OCI-LY3 (cell line): ENCODE results near the gene SIL1.

Experiments used
- H2AFZ ChIP-seq: fragments of 200-600, 300-600 bp; shearing (Covaris generic); 2 replicates; pipeline ENCODE4 v1.6.0; 2014; ENCODE audit warnings: antibody characterized with exemption, low read depth, low read length
- H3K27ac ChIP-seq: fragments of 200-600, 300-600 bp; sonication (generic); 2 replicates; pipeline ENCODE4 v1.5.1; 2014; ENCODE audit warnings: mild to moderate bottlenecking, low read length, moderate library complexity, mixed read lengths
- H3K27me3 ChIP-seq: fragments of 200-600, 300-600 bp; sonication (generic); 2 replicates; pipeline ENCODE4 v1.6.1; 2014; ENCODE audit warnings: low read depth, low read length, mixed read lengths
- H3K36me3 ChIP-seq: fragments of 200-600, 300-600 bp; sonication (generic); replicated peaks from 2 replicates; pipeline ENCODE3; 2014; ENCODE audit warnings: low read depth, low read length, mixed read lengths
- H3K4me1 ChIP-seq: fragments of 300-600, 200-600 bp; sonication (generic); 2 replicates; pipeline ENCODE4 v1.6.1; 2014; ENCODE audit warnings: low read length, mixed read lengths
- H3K4me2 ChIP-seq: fragments of 200-600, 300-600 bp; sonication (generic); 2 replicates; pipeline ENCODE4 v1.6.1; 2014; ENCODE audit warnings: low read length, mixed read lengths
- H3K4me3 ChIP-seq: fragments of 300-600, 200-600 bp; sonication (generic); 2 replicates; pipeline ENCODE4 v1.5.1; 2014; ENCODE audit warnings: antibody characterized with exemption, mild to moderate bottlenecking, low read length, moderate library complexity
- H3K79me2 ChIP-seq: fragments of 300-600, 200-600 bp; shearing (Covaris generic); 2 replicates; pipeline ENCODE4 v1.6.1; 2014; ENCODE audit warnings: mild to moderate bottlenecking, low read length, mixed read lengths
- H3K9ac ChIP-seq: fragments of 300-600, 200-600 bp; shearing (Covaris generic); 2 replicates; pipeline ENCODE4 v1.6.0; 2014; ENCODE audit warnings: mild to moderate bottlenecking, low read length, moderate library complexity
- H3K9me3 ChIP-seq: fragments of 200-600, 300-600 bp; shearing (Covaris generic); 2 replicates; pipeline ENCODE4 v1.6.1; 2014; ENCODE audit warnings: low read length, mixed read lengths; ENCODE audit not compliant: insufficient read depth
- H4K20me1 ChIP-seq: fragments of 200-600, 300-600 bp; sonication (generic); 2 replicates; pipeline ENCODE4 v1.6.1; 2016; ENCODE audit warnings: low read length, mixed read lengths; ENCODE audit not compliant: insufficient read depth
- EZH2phosphoT487 ChIP-seq: fragments of 200-600 bp; shearing (Covaris generic); IDR thresholded peaks from 2 replicates; pipeline ENCODE4 v1.6.1; 2018; ENCODE audit warnings: antibody characterized with exemption, mixed run types, low read depth
- TF ChIP-seq, protein P1 (sequence below): fragments of 200-600, 300-600 bp; sonication (generic); IDR thresholded peaks from 2 replicates; pipeline ENCODE4 v1.5.1; 2014; ENCODE audit warnings: antibody characterized with exemption, low read length, low read depth

Gene SIL1

GRCh38 chr5:138975098-138975847 lies 222.9 kb downstream of the SIL1 start:
- Histone ChIP-seq H4K20me1 (no peaks in the 10 kb centered on the region), H3K36me3 (no peaks in the 10 kb centered on the region), H3K27ac (no peak overlapping the region), H3K4me2 (no peak overlapping the region), H3K4me1 (no peaks in the 10 kb centered on the region), H3K4me3 (no peak overlapping the region), H3K27me3 (no peaks in the 10 kb centered on the region), H3K9ac (no peak overlapping the region), H3K79me2 (no peaks in the 10 kb centered on the region), H2AFZ (no peak overlapping the region), H3K9me3 (no peaks in the 10 kb centered on the region)
- TF ChIP-seq, protein P1, sequence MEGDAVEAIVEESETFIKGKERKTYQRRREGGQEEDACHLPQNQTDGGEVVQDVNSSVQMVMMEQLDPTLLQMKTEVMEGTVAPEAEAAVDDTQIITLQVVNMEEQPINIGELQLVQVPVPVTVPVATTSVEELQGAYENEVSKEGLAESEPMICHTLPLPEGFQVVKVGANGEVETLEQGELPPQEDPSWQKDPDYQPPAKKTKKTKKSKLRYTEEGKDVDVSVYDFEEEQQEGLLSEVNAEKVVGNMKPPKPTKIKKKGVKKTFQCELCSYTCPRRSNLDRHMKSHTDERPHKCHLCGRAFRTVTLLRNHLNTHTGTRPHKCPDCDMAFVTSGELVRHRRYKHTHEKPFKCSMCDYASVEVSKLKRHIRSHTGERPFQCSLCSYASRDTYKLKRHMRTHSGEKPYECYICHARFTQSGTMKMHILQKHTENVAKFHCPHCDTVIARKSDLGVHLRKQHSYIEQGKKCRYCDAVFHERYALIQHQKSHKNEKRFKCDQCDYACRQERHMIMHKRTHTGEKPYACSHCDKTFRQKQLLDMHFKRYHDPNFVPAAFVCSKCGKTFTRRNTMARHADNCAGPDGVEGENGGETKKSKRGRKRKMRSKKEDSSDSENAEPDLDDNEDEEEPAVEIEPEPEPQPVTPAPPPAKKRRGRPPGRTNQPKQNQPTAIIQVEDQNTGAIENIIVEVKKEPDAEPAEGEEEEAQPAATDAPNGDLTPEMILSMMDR: no peak
- TF ChIP-seq EZH2phosphoT487: no peak

- no peaks in the 10 kb centered on the region for H3K79me2 ChIP-seq
- no peak overlapping the region for H3K4me3 ChIP-seq
- H3K27ac ChIP-seq: no peak overlapping the region
- H3K9me3 ChIP-seq: no peaks in the 10 kb centered on the region
- H3K9ac ChIP-seq: no peak overlapping the region
- H3K27me3 ChIP-seq: no peaks in the 10 kb centered on the region
- H2AFZ ChIP-seq: no peak overlapping the region
- H3K4me2 ChIP-seq: no peak overlapping the region
- no peaks in the 10 kb centered on the region for H4K20me1 ChIP-seq
- no peaks in the 10 kb centered on the region for H3K4me1 ChIP-seq
- no peak for TF ChIP-seq EZH2phosphoT487
- TF ChIP-seq, protein P1: no peak
- no peaks in the 10 kb centered on the region for H3K36me3 ChIP-seq
Measured at GRCh38 chr5:138974227-138975063, 223.7 kb downstream of the SIL1 start.

GRCh38 chr5:138972836-138973235 lies 225.3 kb downstream of the SIL1 start:
- no peak overlapping the region for H2AFZ ChIP-seq
- no peak overlapping the region for H3K9ac ChIP-seq
- H4K20me1 ChIP-seq: no peaks in the 10 kb centered on the region
- H3K4me1 ChIP-seq: no peaks in the 10 kb centered on the region
- H3K4me3 ChIP-seq: no peak overlapping the region
- no peaks in the 10 kb centered on the region for H3K79me2 ChIP-seq
- H3K36me3 ChIP-seq: no peaks in the 10 kb centered on the region
- H3K4me2 ChIP-seq: no peak overlapping the region
- H3K27me3 ChIP-seq: no peaks in the 10 kb centered on the region
- H3K9me3 ChIP-seq: no peaks in the 10 kb centered on the region
- no peak overlapping the region for H3K27ac ChIP-seq
- TF ChIP-seq EZH2phosphoT487: no peak
- TF ChIP-seq, protein P1: no peak

GRCh38 chr5:138972230-138972629 lies 225.9 kb downstream of the SIL1 start:
- Histone ChIP-seq H2AFZ (no peak overlapping the region), H3K27me3 (no peaks in the 10 kb centered on the region), H3K4me1 (no peaks in the 10 kb centered on the region), H3K27ac (no peak overlapping the region), H3K36me3 (no peaks in the 10 kb centered on the region), H3K9ac (no peak overlapping the region), H4K20me1 (no peaks in the 10 kb centered on the region), H3K4me3 (no peak overlapping the region), H3K4me2 (no peak overlapping the region), H3K79me2 (no peaks in the 10 kb centered on the region), H3K9me3 (no peaks in the 10 kb centered on the region)
- TF ChIP-seq, protein P1: no peak
- no peak for TF ChIP-seq EZH2phosphoT487
